Measurements from ENCODE around the gene FOXN3. TPM values are rescaled to one million over a fixed set of nuclear protein-coding genes. Genes with fewer than 3 reads are reported as not detected.

FOXN3 gene
- total RNA-seq, 1 donor from 2014 or later, result 108 TPM

GRCh38 chr14:89348722-89349121 is 68.3 kb downstream of the FOXN3 start:
- Mint-ChIP-seq H3K36me3 (ENCODE audit: low read depth, unreplicated experiment) (peaks cover 32% of the 10 kb centered on the region), H3K27me3 (ENCODE audit: unreplicated experiment) (peaks cover 6% of the 10 kb centered on the region), H3K4me3 (ENCODE audit: unreplicated experiment) (peak overlapping the region; percentile 34), H3K4me1 (ENCODE audit: unreplicated experiment) (peaks cover 37% of the 10 kb centered on the region), H3K9me3 (ENCODE audit: unreplicated experiment) (no peaks in the 10 kb centered on the region), H3K27ac (ENCODE audit: unreplicated experiment) (no peak overlapping the region)
- no peak for TF ChIP-seq CTCF (IDR thresholded peaks at IDR 0.05; ENCODE audit: unreplicated experiment)
- no peak for DNase-seq (ENCODE audit: low spot score)

GRCh38 chr14:89347885-89348284 is 69.1 kb downstream of the FOXN3 start:
- TF ChIP-seq CTCF (IDR thresholded peaks at IDR 0.05; ENCODE audit: unreplicated experiment), result no peak
- Mint-ChIP-seq H3K36me3 (ENCODE audit: low read depth, unreplicated experiment) (peaks cover 32% of the 10 kb centered on the region), H3K4me1 (ENCODE audit: unreplicated experiment) (peaks cover 33% of the 10 kb centered on the region), H3K4me3 (ENCODE audit: unreplicated experiment) (peak overlapping the region; percentile 31), H3K27ac (ENCODE audit: unreplicated experiment) (no peak overlapping the region), H3K27me3 (ENCODE audit: unreplicated experiment) (peaks cover 6% of the 10 kb centered on the region), H3K9me3 (ENCODE audit: unreplicated experiment) (no peaks in the 10 kb centered on the region)
- DNase-seq (ENCODE audit: low spot score), result no peak

GRCh38 chr14:89344920-89345254 is 72.1 kb downstream of the FOXN3 start:
- Mint-ChIP-seq H3K9me3 (ENCODE audit: unreplicated experiment) (no peaks in the 10 kb centered on the region), H3K4me3 (ENCODE audit: unreplicated experiment) (no peak overlapping the region), H3K27ac (ENCODE audit: unreplicated experiment) (no peak overlapping the region), H3K36me3 (ENCODE audit: low read depth, unreplicated experiment) (peaks cover 37% of the 10 kb centered on the region), H3K27me3 (ENCODE audit: unreplicated experiment) (peaks cover 7% of the 10 kb centered on the region), H3K4me1 (ENCODE audit: unreplicated experiment) (peaks cover 24% of the 10 kb centered on the region)
- DNase-seq (ENCODE audit: low spot score), result no peak
- no peak for TF ChIP-seq CTCF (IDR thresholded peaks at IDR 0.05; ENCODE audit: unreplicated experiment)

- no peak overlapping the region for H3K27ac Mint-ChIP-seq (ENCODE audit: unreplicated experiment)
- TF ChIP-seq CTCF (IDR thresholded peaks at IDR 0.05; ENCODE audit: unreplicated experiment), result no peak
- peaks cover 29% of the 10 kb centered on the region for H3K36me3 Mint-ChIP-seq (ENCODE audit: low read depth, unreplicated experiment)
- H3K4me1 Mint-ChIP-seq (ENCODE audit: unreplicated experiment), result peaks cover 38% of the 10 kb centered on the region
- H3K4me3 Mint-ChIP-seq (ENCODE audit: unreplicated experiment), result no peak overlapping the region
- H3K9me3 Mint-ChIP-seq (ENCODE audit: unreplicated experiment), result no peaks in the 10 kb centered on the region
- DNase-seq (ENCODE audit: low spot score), result no peak
- peaks cover 7% of the 10 kb centered on the region for H3K27me3 Mint-ChIP-seq (ENCODE audit: unreplicated experiment)
Observed at GRCh38 chr14:89343356-89343755, 73.7 kb downstream of the FOXN3 start.

GRCh38 chr14:89342049-89342448 is 75.0 kb downstream of the FOXN3 start:
- H3K27me3 Mint-ChIP-seq (ENCODE audit: unreplicated experiment), result peaks cover 7% of the 10 kb centered on the region
- peaks cover 22% of the 10 kb centered on the region for H3K36me3 Mint-ChIP-seq (ENCODE audit: low read depth, unreplicated experiment)
- TF ChIP-seq CTCF (IDR thresholded peaks at IDR 0.05; ENCODE audit: unreplicated experiment), result no peak
- peaks cover 50% of the 10 kb centered on the region for H3K4me1 Mint-ChIP-seq (ENCODE audit: unreplicated experiment)
- H3K27ac Mint-ChIP-seq (ENCODE audit: unreplicated experiment), result no peak overlapping the region
- no peak for DNase-seq (ENCODE audit: low spot score)
- H3K9me3 Mint-ChIP-seq (ENCODE audit: unreplicated experiment), result no peaks in the 10 kb centered on the region
- H3K4me3 Mint-ChIP-seq (ENCODE audit: unreplicated experiment), result no peak overlapping the region

Data from endothelial cell (in vitro differentiated cells).